HG03064 (cell line): Measurements from ENCODE around the gene SNRNP70.
"Not testable (repeated sequence)": the region's sequence is repeated elsewhere in the genome, so short reads cannot be mapped to it uniquely, and the experiment has no call there.

Experiments
- ATAC-seq: cut with Tn5 transposase; IDR thresholded peaks from one replicate; pipeline ENCODE4 v1.9.1; 2021; ENCODE audit warnings: low read depth; ENCODE audit not compliant: unreplicated experiment

The SNRNP70 gene

GRCh38 chr19:49064029-49064629, 21.1 kb upstream of the SNRNP70 start:
- no peak for ATAC-seq

- no peak for ATAC-seq
These were observed 20.3 kb upstream of the SNRNP70 start, which contains the start of gene NTF4 for GRCh38 chr19:49064768-49065611. Gene NTF4 (minus strand): TSS chr19:49064818. CDS start chr19:49061997, 2,821 bp downstream.

- ATAC-seq = no peak
These were observed 19.2 kb upstream of the SNRNP70 start for GRCh38 chr19:49065905-49066512.

- ATAC-seq = no peak
These were observed 17.7 kb upstream of the SNRNP70 start for GRCh38 chr19:49067554-49067953.

DNA sequence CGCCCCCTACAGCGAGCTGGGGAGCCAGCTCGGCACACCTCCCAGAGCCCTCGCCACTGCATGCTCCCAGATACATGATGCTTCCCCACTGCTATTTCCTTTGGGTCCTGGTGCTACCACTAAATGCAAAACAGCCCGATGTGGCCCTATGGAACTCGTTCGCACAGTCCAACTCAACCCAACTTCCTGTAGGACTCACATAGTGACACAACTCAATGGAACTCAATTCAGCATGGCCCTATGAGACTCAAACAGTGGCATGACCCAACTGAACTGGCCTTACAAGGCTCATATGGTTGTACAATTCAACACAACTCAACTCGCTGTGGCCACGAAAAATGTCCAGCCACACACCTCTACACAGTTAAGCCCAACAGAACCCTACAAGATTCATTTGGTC, 16.2 kb upstream of the SNRNP70 start:
- ATAC-seq = no peak

DNA sequence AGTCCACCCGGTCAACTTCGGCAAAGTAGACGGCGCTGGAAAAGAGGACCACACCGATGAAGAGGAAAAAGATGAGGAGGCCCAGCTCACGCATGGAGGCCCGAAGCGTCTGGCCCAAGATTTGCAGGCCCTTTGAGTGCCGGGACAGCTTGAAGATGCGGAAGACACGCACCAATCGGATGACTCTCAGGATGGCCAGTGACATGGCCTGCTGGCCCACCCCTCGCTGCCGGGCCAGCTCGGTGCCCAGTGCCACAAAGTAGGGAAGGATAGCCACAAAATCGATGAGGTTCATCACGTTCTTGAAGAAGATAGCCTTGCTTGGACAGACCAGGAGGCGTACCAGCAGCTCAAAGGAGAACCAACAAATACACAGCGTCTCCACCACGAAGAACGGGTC, 14.8 kb upstream of the SNRNP70 start:
- no peak for ATAC-seq

DNA sequence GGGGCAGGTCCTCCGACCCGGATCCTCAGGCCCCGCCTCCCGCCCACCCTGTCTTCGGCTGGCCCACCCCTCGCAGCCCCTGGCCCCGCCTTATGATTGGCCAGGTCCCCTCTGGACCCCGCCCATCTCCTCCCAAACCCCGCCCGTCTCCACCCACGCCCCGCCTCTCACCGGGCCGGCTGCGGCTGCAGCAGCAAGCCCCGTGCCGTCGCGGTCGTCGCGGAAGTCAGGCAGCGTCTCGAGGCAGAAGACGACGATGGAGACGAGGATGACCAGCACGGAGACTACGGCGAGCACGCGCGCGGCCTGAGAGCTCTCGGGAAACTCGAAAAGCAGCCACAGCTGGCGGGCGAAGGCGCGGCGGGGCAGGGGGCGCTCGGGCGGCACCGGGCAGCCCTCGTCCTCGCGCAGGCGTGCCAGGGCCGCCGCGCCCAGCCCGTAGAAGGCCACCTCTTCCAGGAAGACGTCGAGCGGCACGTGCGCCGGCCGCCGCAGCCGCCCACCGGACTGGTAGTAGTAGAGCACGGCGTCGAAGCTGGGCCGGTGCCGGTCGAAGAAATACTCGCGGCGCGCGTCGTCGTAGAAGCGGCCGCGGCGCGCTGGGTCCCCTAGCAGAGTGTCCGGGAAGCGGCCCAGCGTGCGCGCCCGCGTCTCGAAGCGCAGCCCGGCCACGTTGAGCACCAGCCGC, 13.2 kb upstream of the SNRNP70 start:
- ATAC-seq = no peak

DNA sequence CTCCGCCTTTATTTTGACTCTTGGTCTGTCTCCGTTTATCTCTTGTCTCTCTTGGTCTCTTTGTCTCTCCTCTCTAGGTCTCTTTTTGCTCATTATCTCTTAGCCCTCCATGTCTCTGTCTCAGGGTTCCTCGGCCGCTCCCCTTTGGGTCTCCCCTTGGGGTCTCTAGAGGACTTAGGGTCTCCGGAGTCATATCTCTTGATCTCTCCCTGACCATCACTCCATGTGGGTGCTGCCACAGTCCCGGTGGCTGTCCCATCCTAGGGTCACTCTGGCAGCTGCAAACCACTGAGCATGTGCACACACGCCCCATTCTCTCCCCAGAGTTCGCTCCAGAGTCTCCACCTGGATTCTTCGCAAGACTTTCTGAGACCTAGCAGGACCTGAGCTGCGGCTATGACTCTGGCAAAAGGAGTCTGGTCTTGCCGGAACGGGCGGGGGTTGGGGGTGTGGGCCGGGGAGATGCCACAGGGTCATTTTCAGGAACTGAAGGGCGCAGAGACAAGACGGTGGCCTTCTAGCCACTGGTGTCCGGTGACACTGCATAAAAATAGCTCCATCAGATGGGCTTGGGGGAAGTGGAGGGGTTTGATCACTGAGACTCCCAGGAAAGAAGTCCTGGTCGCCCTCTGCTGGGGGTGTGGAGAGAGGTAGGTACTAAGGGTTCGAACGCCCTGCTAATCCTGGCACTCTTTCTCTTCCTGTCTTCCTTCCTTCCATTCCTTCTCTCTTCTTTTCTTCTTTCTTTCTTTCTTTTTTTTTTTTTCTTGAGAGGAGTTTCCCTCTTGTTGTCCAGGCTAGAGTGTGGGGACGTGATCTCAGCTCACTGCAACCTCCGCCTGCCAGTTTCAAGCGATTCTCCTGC, 11.5 kb upstream of the SNRNP70 start:
- ATAC-seq = no peak

DNA sequence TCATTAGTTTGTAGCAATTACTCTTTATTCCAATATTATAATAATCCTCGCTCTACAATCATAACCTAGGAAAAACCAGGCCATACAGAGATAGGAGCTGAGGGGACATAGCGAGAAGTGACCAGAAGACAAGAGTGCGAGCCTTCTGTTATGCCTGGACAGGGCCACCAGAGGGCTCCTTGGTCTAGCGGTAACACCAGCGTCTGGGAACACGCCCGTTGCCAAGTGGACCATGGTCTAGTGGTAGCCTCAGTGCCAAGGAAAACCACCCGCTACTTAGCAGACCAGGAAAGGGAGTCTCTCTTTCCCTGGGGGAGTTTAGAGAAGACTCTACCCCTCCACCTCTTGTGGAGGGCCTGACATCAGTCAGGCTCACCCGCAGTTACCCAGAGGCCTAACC, 10.4 kb upstream of the SNRNP70 start:
- ATAC-seq = not testable (repeated sequence)

GRCh38 chr19:49080392-49080791, 4.9 kb upstream of the SNRNP70 start:
- no peak for ATAC-seq

GRCh38 chr19:49081273-49081672, 4.0 kb upstream of the SNRNP70 start:
- no peak for ATAC-seq

DNA sequence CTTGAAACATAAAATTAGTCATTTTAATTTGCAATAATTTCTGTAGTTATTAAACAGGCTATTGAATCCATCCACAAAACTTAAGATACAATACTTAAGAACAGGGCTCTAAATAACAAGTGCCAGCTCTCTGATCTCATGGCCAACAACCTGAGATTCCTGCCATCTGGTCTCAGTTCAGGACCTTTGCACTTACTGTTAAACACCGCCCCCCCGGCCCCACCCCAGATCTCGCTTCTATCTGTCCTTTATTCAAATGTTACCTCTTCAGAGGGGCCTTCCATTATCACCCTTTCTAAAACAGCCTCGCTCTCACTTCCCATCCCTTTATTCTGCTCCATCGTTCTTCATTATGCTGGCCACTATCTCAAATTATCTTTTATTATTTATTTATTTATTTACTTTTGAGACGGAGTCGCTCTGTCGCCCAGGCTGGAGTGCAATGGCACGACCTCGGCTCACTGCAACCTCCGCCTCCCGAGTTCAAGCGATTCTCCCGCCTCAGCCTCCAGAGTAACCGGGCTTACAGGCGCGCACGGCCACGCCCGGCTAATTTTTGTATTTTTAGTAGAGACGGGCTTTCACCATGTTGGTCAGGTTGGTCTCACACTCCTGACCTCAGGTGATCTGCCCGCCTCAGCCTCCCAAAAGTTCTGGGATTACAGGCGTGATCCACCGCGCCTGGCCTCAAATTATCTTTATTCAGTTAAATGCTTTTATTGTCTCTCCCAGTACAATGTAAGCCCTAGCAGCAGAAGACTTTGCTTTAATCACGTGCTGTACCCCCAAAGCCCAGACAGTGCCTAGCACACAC, 838 bp upstream of the SNRNP70 start:
- ATAC-seq = no peak

GRCh38 chr19:49085868-49086232, 599 bp downstream of the SNRNP70 start:
- ATAC-seq = no peak

GRCh38 chr19:49086296-49086695, 1.0 kb downstream of the SNRNP70 start:
- ATAC-seq = no peak

GRCh38 chr19:49091391-49092038, 6.3 kb downstream of the SNRNP70 start:
- ATAC-seq = no peak

- no peak for ATAC-seq
These were observed 7.4 kb downstream of the SNRNP70 start for GRCh38 chr19:49092686-49093085.

GRCh38 chr19:49094505-49095482, 9.5 kb downstream of the SNRNP70 start:
- no peak for ATAC-seq
